Osteoblast (primary cell): ENCODE measurements around the gene VAV3. TPM values are rescaled to one million over a fixed set of nuclear protein-coding genes. Genes with fewer than 3 reads are reported as not detected.

ENCODE experiments used
- DNase-seq: peaks from one replicate; pipeline ENCODE4 v3.0.0; 2011; ENCODE audit warnings: low spot score, mixed read lengths; ENCODE audit not compliant: insufficient read length; ENCODE audit errors: missing footprints
- H2AFZ ChIP-seq: 2 replicates; pipeline ENCODE4 v1.6.0; 2011; ENCODE audit warnings: mild to moderate bottlenecking, low read length
- H3K27ac ChIP-seq: 2 replicates; pipeline ENCODE4 v1.5.1; 2011; ENCODE audit warnings: mild to moderate bottlenecking, low read depth, low read length, moderate library complexity
- H3K27me3 ChIP-seq: 2 replicates; pipeline ENCODE4 v1.6.0; 2012; ENCODE audit warnings: mild to moderate bottlenecking, control low read depth, inconsistent platforms, low read length, moderate library complexity; ENCODE audit not compliant: insufficient read depth
- H3K36me3 ChIP-seq: 2 replicates; pipeline ENCODE4 v1.5.1; 2011; ENCODE audit warnings: mild to moderate bottlenecking, low read length, control low read depth, moderate library complexity; ENCODE audit not compliant: insufficient read depth
- H3K4me1 ChIP-seq: 2 replicates; pipeline ENCODE4 v1.5.1; 2011; ENCODE audit warnings: mild to moderate bottlenecking, low read length, control low read depth, moderate library complexity; ENCODE audit not compliant: insufficient read depth
- H3K4me2 ChIP-seq: 2 replicates; pipeline ENCODE4 v1.6.0; 2011; ENCODE audit warnings: mild to moderate bottlenecking, low read length; ENCODE audit not compliant: insufficient read depth
- H3K4me3 ChIP-seq: fragments of 200-600 bp; sonication (generic); 3 replicates; pipeline ENCODE4 v1.5.1; 2012; ENCODE audit warnings: mild to moderate bottlenecking, low read length, inconsistent platforms; ENCODE audit not compliant: insufficient read depth
- H3K79me2 ChIP-seq: 2 replicates; pipeline ENCODE4 v1.6.0; 2012; ENCODE audit warnings: mild to moderate bottlenecking, low read length, control low read depth, inconsistent platforms; ENCODE audit not compliant: insufficient read depth
- H3K9me3 ChIP-seq: 2 replicates; pipeline ENCODE4 v1.5.1; 2011; ENCODE audit warnings: low read depth, low read length, control low read depth
- H4K20me1 ChIP-seq: 2 replicates; pipeline ENCODE4 v1.6.0; 2012; ENCODE audit warnings: mild to moderate bottlenecking, low read length, control low read depth; ENCODE audit not compliant: insufficient read depth
- total RNA-seq: library from RNA; depleted of rRNA; stranded (reverse); fragments of >200 nt; gene quantifications from 2 replicates; pipeline ENCODE4 v1.2.3, GENCODE V29; 2012
- TF ChIP-seq, protein P1 (sequence below): IDR thresholded peaks from 2 replicates; pipeline ENCODE4 v1.5.1; 2011; ENCODE audit warnings: mild to moderate bottlenecking, low read depth, low read length, moderate library complexity; ENCODE audit errors: extremely low read depth

Gene VAV3
- total RNA-seq, 1 donor = 0.72 TPM

GRCh38 chr1:107927820-107928219 is 37.2 kb downstream of the VAV3 start:
- Histone ChIP-seq H4K20me1 (no peaks in the 10 kb centered on the region), H3K36me3 (no peaks in the 10 kb centered on the region), H3K79me2 (no peaks in the 10 kb centered on the region), H3K4me3 (no peak overlapping the region), H3K9me3 (no peaks in the 10 kb centered on the region), H3K4me1 (no peaks in the 10 kb centered on the region), H3K27ac (no peak overlapping the region), H2AFZ (no peak overlapping the region), H3K4me2 (no peak overlapping the region), H3K27me3 (no peaks in the 10 kb centered on the region)
- TF ChIP-seq, protein P1, sequence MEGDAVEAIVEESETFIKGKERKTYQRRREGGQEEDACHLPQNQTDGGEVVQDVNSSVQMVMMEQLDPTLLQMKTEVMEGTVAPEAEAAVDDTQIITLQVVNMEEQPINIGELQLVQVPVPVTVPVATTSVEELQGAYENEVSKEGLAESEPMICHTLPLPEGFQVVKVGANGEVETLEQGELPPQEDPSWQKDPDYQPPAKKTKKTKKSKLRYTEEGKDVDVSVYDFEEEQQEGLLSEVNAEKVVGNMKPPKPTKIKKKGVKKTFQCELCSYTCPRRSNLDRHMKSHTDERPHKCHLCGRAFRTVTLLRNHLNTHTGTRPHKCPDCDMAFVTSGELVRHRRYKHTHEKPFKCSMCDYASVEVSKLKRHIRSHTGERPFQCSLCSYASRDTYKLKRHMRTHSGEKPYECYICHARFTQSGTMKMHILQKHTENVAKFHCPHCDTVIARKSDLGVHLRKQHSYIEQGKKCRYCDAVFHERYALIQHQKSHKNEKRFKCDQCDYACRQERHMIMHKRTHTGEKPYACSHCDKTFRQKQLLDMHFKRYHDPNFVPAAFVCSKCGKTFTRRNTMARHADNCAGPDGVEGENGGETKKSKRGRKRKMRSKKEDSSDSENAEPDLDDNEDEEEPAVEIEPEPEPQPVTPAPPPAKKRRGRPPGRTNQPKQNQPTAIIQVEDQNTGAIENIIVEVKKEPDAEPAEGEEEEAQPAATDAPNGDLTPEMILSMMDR = no peak
- DNase-seq = no peak

DNA sequence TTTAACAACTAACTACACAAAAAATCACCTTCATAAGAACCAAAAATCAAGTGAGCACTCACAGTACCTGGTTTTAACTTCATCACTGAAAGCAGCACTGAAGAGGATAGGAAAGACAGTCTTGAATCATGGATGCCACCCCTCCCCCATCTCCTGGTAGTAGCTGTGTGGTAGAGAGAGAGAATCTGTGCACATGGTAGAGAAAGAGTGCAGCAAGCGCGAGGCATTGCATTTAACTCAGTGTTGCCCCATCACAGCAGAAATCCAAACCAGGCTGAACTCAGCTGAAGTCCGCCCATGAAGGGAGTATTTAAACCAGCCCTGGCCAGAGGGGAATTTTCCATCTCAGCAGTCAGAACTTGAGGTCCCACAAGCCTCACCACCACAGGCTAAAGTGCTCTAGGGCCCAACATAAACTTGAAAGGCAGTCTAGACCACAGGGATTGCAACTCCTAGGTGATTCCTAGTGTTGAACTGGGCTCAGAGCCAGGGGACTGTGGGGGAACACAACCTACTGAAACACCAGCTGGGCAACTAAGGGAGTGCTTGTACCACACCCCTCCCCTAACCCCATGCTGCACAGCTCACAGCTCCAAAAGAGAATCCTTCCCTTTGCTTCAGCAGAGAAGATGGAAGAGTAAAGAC is 38.4 kb downstream of the VAV3 start:
- no peaks in the 10 kb centered on the region for H3K4me1 ChIP-seq
- H3K27ac ChIP-seq = no peak overlapping the region
- H4K20me1 ChIP-seq = no peaks in the 10 kb centered on the region
- DNase-seq = peak; percentile 25
- no peaks in the 10 kb centered on the region for H3K27me3 ChIP-seq
- H3K36me3 ChIP-seq = no peaks in the 10 kb centered on the region
- no peak overlapping the region for H2AFZ ChIP-seq
- no peak overlapping the region for H3K4me3 ChIP-seq
- no peaks in the 10 kb centered on the region for H3K79me2 ChIP-seq
- no peak overlapping the region for H3K4me2 ChIP-seq
- no peaks in the 10 kb centered on the region for H3K9me3 ChIP-seq
- TF ChIP-seq, protein P1 = no peak

- no peak overlapping the region for H3K27ac ChIP-seq
- no peaks in the 10 kb centered on the region for H4K20me1 ChIP-seq
- no peak overlapping the region for H3K4me2 ChIP-seq
- H2AFZ ChIP-seq = no peak overlapping the region
- no peaks in the 10 kb centered on the region for H3K27me3 ChIP-seq
- no peak overlapping the region for H3K4me3 ChIP-seq
- H3K4me1 ChIP-seq = no peaks in the 10 kb centered on the region
- H3K9me3 ChIP-seq = no peaks in the 10 kb centered on the region
- no peaks in the 10 kb centered on the region for H3K36me3 ChIP-seq
- TF ChIP-seq, protein P1 = no peak
- DNase-seq = no peak
- no peaks in the 10 kb centered on the region for H3K79me2 ChIP-seq
Observed at GRCh38 chr1:107925565-107925964, 39.4 kb downstream of the VAV3 start.

DNA sequence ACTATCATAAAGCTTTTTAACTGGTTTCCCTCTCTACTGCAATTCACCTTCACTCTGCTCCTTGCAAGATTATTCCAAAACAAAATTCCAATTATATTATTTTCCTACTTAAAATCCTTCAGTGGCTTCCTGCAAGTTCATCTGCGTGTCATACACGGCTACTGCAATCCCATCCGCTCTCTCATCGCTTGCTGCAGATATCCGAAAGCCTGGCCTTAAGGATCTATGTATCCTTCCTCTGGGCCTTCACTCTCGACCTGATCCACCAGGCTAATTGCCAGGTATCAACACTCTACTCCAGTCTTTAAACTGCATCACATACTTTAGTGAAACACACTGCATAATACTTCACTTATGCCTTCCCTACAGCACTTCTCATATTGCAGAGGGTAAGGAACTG is 44.0 kb downstream of the VAV3 start:
- no peak overlapping the region for H3K27ac ChIP-seq
- no peaks in the 10 kb centered on the region for H3K4me1 ChIP-seq
- no peak overlapping the region for H2AFZ ChIP-seq
- DNase-seq = no peak
- no peaks in the 10 kb centered on the region for H4K20me1 ChIP-seq
- TF ChIP-seq, protein P1 = no peak
- no peaks in the 10 kb centered on the region for H3K9me3 ChIP-seq
- no peaks in the 10 kb centered on the region for H3K27me3 ChIP-seq
- no peak overlapping the region for H3K4me3 ChIP-seq
- no peak overlapping the region for H3K4me2 ChIP-seq
- H3K36me3 ChIP-seq = no peaks in the 10 kb centered on the region
- H3K79me2 ChIP-seq = no peaks in the 10 kb centered on the region
